Bone marrow (tissue), 2 donors: ENCODE measurements around the gene LRCH1.

ENCODE experiments used
- DNase-seq, 2 donors: peaks; one replicate each; lab custom pipeline; 2025; lab: John Stamatoyannopoulos, UW

Gene LRCH1

GRCh38 chr13:46639033-46639981 lies 86.3 kb downstream of the LRCH1 start:
- no peak for DNase-seq

DNA sequence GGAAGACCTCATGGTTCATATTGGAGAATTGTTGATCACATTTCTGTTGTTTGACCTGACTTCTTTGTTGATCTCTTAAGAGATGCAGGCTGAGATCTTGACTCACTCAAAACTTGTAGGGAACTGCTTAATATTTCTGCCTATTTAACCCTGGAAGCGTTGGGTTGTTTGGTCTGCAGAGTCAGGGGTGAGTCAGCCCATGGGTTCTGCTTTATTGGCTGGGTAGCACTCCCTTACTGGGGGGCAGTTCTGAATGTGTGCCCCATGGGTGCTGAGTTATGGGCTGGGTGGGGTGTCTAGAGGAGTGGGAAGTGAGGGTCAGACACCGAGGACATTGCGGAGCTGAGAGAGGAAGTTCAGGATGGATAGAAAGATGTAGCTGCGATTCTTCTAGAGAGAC lies 87.9 kb downstream of the LRCH1 start:
- DNase-seq = peak; percentile 7 to 53

DNA sequence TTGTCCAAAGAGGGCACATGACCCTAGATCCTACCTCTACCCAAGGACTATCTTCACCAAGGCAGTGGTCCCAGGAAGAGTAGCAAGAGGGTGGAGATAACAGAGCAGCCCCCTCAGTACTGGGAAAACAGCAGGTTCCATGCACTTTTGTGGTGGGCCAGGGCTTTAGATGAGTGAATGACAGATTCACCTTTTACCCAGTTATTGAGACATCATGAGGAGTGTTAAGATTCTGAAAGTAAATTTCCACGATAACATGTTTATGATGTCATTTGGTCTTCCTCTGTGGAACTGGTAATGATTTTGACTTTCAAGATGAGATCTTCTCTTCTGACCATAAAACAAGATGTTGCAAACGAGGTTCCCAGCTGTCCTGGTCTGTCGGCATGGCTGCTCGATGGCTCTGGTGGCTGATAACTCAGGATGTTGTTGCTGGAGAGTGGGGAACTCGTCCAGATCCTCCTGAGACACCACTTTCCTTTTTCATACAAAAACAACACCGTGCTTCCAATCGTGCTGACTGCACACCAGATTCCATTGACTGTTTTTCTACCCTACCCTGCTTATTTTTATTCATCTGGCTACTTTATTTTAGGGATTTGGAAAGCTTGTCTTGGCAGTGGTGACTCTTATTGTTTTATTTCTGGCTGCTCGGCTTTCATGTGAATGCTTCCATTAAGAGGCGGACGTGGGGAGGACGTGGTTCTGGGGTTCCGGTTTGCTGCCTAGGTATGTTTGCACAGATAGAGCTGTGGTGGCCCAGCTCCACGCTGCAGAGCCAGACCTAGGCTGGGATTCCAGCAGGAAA lies 88.5 kb downstream of the LRCH1 start:
- no peak for DNase-seq

DNA sequence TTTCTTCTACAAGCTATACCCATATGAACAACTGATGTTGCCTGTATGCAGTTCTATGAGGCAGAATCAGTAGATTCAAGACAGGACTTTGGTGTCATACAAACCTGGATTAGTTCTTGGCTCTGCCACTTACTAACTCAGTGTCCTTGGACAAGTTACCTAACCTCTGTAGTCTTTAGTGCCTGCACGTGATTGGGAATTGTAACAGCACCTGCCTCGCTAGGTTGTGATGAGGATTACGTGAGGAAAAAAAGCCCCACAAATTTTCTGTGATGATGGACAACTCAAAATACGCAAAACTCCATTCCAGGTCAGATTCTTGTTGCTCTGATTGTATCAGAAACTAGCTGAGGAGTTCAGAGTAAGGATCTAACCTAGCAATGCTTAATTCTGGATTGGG lies 89.3 kb downstream of the LRCH1 start:
- no peak for DNase-seq

- DNase-seq = no peak
These were observed 90.3 kb downstream of the LRCH1 start for GRCh38 chr13:46643165-46643777.

- no peak for DNase-seq
These were observed 91.8 kb downstream of the LRCH1 start for GRCh38 chr13:46644816-46645215.

DNA sequence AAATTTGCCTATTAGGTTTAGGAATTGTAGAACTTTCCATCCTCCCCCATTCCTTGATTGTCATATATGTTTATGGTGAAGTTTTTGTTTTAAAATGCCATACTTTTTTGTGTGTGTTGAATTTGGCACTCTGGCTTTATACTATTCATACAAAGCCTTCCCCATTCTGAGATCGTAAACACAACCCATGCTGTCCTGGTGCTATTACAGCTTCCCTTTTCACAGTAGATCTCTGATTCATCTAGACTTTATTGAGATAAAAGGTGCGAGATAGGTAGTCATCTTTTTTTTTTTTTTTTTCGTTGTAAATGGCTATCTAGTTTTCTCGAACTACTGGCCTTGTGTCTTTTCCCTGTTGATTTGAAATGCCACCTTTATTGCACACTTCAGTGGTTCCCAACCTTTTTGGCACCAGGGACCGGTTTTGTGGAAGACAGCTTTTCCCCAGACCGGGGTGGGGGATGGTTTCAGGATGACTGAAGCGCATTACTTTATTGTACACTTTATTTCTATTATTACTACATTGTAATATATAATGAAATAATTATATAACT lies 94.6 kb downstream of the LRCH1 start:
- DNase-seq = peak in 1 of 2 donors; percentile 26

GRCh38 chr13:46648166-46648607 lies 95.2 kb downstream of the LRCH1 start:
- DNase-seq = no peak

GRCh38 chr13:46649816-46650215 lies 96.8 kb downstream of the LRCH1 start:
- no peak for DNase-seq

DNA sequence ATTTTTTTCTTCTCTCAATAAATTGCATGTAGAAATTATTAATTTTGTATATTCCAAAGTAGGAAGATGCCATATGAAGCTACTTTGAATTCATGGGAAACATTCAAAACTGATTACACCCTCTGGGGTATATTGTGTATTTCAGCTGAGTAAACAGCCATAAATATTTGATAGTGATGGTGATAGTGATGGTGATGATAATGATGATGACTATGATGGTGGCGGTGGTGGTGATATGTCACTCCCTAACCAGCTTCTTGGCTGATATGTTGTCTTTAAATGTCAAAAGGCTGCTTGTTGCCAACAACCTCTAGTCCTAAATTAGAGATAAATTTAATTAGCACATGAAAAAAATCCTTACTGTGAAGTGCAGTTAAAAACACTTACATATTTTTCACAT lies 102.0 kb downstream of the LRCH1 start:
- DNase-seq = no peak

DNA sequence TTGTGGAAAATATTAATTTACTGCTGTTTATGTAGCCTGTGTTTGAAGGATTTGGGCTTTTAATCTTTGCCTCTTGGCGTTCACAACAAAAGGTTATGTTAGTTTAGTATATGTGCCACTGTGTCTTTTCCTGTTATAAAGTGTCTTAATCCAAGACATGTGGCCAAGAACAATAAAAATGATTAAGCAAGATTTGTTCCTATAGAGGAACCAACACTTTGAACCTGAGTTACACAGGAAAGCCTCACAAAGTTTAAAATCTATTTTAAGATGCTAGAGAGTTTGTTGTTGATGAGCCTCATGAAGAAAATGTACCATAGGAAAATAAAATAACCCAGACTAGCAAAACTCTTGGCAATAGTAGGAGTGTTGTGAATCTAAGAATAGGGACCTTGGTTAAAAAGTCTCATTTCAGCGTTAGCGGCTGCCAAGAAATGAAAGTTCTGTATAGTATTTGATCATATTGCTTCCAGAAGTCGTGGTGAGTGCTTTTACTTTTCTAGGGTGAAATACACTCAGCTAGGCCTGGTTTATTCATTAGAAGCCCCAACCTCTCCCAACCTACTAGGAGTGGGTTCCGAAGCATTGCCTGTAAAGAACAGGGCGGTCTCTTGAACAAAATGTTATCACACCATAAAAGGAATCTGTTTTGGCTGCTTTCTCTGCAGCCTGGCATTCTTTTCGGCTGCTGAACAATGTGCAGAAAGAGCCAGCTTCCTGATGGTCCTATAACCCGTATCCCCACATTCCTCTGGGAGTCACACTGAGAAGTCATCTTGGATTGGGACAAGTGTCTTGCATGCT lies 102.6 kb downstream of the LRCH1 start:
- no peak for DNase-seq

DNA sequence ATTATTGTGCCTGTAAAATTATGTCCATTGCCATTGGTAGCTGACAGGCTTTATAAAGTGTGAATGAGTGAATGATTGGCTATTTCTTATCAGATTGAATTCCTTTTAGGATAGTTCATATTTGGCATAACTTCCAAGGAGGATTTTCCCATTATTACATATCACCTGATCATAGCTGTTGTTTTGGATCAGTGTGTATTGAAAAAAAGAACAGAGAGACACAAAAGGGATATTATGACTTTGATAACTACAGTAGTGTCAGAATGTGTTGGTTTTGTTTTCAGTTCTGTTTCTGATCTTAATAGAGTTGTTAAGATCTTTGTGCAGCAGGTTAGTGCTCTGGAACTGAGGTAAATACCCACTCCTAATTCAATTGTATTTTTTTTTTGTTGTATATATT lies 103.8 kb downstream of the LRCH1 start:
- DNase-seq = no peak

DNA sequence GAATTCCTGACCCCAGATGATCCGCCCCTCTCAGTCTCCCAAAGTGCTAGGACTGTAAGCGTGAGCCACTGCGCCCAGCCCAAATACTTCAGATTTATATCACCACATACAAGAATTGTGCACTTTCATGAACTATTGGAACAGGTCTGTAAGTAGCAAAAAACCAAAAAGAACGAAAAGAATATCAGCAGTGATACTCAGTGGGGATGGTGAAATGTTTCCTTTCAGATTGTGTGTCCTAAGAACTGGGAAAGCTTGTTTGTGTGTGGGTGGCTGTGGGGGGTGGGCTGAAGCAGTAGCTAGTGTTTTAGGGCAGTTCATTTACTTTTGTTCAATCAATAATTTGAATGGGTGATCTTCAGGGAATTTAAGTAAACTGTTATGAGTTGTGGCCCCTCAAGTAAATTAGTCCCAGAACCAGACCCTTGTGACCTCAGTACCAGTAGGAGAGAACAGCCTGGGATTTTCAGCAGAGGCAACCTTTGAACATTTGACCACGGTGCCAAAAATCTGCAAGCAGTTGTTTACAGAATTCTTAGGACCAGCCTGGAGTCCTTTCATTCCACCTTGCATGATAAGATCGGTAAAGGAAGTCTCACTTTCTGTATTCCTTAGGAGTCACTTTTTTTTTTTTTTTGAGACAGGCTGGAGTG lies 106.6 kb downstream of the LRCH1 start:
- no peak for DNase-seq

DNA sequence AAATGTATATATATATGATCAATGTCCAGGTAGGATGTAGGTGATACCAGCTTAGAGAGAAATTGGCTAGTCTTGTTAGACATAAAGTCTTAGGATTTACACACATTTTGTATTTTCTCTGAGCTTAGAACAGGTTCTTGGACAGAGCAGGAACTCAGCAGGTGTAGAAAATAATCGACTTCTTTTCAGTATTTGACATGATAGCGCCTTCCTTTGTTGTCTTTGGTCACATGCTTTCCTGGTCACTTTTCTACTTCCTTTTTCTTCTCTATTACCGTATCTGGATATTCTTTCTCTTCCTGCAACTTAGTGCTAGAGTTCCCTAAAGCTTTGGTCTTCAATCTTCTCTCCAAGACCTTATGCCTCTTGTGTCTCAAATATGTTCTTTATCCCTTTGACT lies 107.4 kb downstream of the LRCH1 start:
- DNase-seq = no peak

DNA sequence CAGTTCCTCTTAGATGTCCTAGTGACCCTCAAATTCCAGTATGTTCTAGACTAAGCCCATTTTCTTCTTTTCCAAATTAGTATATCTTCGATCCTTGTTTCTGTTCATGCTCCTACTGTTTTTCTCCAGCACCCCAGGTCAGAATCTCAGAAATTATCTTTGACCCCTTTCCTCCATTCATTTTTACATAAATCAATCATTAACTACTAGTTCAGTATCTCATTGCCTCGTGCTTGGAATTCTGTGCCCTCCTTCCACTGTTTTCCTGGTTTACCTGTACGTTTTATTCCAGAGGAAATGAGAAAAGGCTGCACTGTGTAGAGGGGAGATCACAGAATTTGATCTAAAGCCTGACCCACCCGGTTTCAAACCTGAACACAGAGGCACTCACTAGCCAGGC lies 107.9 kb downstream of the LRCH1 start:
- no peak for DNase-seq

DNA sequence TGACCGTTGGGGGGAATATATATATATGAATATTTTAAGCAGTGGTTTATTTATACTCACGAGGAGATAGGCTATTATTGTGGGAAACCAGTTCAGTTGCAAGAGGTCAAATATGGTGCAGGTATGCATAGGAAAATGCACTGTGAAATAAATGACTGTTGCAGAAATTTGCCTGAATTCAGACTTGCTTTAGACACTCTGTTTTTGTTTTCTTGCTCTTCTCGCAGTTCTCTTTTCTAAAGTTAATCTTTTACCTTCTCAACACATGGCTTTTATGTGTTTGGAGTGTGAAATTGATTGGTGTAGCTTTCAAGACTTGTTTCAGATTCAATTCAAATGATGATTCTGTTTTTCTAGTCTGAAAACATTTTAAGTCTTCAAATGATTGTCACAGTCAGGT lies 109.7 kb downstream of the LRCH1 start:
- no peak for DNase-seq

DNA sequence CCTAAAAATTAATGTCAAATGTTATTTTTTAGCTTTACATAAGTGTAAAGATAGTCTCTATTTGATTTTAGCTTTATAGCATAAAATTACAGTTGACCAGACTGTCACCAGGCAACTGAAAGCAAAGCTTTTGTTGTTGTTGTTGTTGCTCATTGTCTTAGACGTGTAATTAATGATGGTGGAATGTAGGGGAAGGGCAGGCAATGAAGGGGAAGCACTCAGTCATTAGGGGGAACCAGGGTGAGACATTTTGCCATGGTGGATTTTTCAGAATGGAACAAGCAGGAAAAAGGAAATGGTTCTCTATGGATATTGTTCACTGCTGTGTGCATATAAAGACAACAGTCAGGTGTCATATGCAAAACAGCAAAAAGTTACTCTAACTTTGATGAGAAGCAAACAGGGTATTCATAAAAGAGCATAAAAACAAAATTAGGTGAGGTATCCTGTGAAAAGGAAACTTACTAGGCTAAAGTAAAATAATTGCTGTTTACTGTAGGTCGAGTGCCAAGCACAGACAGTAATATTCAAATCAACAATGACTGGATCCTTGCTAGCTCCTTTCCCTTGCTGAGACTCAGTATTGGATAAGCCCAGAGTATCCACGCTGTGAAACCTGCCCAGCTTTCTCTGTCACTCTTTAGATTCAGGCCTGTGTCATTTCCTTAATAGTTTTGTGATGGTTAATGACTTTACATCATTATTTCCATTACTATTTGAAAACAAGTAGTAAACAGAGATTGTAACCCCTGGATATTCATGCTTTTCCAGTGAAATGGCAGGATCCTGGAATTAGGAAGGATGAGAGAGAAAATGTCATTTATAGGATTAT lies 110.5 kb downstream of the LRCH1 start:
- DNase-seq = no peak

- DNase-seq = no peak
These were observed 111.2 kb downstream of the LRCH1 start for GRCh38 chr13:46664195-46664594.

GRCh38 chr13:46665248-46665632 lies 112.3 kb downstream of the LRCH1 start:
- no peak for DNase-seq
